GM19351 (cell line): ENCODE data around the gene TTLL1.

Experiments
- ATAC-seq: cut with Tn5 transposase; IDR thresholded peaks from one replicate; pipeline ENCODE4 v1.9.1; 2021; ENCODE audit warnings: mild to moderate bottlenecking, moderate library complexity; ENCODE audit not compliant: unreplicated experiment

Gene TTLL1

DNA sequence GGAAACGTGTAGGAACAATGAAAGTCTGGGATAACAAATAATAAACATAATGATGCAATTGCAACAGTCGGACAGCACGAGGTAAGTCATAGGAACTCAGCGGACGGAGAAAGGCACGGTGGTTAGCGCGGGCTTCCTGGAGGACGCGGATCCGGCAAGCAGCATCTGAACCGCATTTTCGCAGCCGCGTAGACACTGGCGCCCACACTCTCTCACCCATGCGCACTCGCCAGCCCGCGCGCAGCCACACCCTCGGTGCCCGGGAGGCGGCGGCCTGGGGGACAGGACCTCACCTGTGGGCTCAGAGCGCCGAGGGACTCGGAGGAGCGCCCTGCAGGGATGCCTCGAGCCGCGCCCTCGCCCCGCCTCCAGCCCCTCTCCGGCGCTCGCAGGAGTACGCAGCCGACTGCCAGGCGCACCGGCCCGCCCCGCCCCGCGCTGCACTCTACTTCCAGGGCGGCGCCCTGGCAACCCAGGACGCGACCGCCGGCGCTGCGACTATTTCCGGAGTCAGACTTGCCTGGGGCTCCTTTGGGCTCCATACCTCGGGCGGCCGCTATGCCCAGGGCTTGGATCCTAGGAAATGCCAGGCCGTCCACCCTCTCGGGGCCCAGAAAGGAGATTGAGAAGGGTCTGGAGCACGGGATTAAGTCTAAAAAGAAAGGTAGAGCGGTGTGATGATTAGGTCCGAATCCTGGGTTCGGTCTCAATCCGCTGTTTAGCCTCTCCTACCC, at the start of gene TTLL1:
Gene TTLL1 (minus strand): TSS at position 408 of the 734 bp plus-strand sequence. CDS start 13,805 bp downstream, outside the sequence.
- peak; percentile 70 for ATAC-seq

DNA sequence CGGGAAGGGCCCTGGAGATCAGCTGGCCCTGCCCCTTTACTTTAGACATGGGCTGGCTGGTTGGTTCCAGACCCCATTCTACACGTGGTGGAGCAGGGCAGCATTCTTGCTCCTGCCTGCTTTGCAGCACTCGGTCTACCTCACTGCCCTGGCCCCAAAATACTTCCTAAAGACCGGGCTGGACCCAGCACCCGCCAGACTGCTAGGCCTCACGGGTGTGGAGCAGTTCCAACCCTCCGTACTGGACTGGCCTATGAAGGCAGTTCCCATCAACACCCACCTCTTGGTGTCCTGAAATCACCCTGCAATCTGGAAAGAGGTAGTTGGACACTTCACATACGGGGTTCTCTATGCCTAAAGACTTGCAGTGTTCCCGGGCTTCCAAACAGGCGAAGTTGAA, 47.6 kb upstream of the TTLL1 start:
- ATAC-seq, result no peak

DNA sequence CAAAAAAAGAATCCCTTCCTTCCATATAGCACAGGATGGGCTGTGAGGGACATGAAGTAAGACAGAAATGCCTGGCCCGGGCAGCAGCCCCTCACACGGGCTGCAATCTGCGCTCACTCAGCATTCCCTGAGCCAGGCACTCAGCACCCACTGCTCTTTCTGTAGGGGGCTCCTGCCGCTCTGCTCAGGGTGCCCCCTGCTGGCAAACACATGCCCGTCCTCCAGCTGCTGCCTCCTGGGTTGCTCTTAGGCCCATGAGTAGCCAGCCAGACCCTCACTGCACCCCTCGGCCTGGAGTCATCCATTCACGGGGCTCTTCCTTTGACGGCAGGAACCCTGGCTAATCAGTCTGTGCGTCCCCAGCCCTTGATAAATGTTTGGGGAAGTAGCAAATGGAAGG, 47.1 kb upstream of the TTLL1 start:
- no peak for ATAC-seq

DNA sequence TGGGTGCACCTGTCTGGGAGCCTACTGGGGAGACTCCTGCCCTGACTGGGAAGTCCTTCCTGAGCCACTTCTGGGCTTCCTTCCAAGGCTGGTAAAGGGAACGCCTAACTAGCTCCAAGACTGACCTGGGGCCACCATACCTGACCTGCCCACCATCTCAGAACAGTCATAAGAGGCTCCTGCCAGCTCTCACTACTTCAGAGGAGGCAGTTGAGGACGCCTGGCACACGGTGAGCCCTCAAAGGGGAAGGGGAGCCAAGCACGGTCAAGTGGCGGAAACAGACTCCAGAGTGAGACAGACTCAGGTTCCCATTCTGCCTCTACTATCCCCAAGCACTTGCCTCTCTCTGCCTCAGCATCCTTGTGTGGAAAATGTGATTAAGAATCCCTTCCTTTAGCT, 46.4 kb upstream of the TTLL1 start:
- ATAC-seq, result no peak

DNA sequence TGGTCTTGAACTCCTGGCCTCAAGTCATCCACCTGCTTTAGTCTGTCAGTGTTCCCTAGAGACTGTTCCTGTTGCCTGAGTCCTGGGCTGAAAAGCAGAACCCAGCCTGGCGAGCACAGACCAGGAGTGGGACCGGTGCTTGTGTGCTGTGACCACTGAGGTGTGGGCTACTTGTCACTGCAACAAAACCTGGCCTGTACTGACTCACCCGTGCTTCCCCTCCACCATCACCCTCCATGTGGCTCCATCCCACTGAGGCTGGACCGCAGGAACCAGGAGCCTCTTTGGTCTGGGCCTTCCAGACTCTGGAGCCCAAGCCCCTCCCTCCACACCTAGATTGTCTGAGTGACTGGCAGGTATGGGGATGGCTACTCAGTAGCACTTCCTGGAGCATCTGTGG, 45.4 kb upstream of the TTLL1 start:
- no peak for ATAC-seq

DNA sequence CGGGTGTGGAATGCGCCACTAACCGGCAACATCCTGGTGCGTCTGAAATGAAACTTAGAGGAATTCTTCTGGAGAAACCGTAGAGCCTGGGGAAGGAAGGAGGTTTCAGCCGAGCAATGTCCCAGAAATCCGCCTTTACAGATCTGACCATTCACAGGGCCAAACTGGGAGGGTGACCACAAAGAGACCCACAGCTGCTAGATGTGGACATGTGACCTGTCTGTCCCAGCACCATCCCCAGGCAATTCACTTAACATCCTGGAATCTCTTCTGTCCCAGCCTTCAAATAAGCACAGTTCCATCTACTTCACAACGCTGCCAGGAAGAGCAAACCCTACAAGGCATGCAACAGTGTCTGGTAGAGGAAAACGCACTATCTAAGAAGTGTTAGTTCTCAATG, 44.2 kb upstream of the TTLL1 start:
- ATAC-seq, result no peak

DNA sequence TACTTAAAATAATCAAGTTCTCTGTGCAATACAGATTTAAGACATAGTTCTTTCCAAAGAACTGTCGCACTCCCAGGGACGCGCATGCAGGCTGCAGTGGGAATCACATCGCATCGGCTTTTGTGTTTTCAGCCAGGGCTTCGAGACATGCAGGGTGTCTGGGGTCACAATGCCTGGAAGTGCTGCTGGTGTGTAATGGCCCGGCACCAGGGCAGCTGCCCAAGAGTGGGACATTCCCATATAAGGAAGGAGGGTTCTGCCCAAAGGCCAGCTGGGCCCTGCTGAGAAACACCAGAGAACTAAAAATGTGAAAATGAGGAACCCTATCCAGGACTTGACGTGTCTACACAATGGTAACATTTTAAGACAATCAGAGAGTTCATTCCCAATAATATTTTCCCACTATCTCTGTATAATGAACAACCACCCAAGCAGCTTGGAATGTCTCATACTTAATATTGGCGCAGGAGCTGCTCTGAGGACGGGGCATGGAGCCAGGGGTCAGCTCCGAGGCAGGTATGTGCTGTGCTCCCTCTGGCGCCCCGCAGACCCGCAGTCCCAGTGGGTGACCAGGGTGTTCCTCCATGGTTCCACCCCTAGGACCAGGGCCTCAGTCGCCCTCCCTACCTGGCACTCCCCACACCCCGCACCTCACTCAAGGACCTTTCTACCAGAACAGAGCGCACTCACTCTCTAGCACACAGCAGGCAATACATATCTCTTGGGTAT, 42.7 kb upstream of the TTLL1 start:
- no peak for ATAC-seq

DNA sequence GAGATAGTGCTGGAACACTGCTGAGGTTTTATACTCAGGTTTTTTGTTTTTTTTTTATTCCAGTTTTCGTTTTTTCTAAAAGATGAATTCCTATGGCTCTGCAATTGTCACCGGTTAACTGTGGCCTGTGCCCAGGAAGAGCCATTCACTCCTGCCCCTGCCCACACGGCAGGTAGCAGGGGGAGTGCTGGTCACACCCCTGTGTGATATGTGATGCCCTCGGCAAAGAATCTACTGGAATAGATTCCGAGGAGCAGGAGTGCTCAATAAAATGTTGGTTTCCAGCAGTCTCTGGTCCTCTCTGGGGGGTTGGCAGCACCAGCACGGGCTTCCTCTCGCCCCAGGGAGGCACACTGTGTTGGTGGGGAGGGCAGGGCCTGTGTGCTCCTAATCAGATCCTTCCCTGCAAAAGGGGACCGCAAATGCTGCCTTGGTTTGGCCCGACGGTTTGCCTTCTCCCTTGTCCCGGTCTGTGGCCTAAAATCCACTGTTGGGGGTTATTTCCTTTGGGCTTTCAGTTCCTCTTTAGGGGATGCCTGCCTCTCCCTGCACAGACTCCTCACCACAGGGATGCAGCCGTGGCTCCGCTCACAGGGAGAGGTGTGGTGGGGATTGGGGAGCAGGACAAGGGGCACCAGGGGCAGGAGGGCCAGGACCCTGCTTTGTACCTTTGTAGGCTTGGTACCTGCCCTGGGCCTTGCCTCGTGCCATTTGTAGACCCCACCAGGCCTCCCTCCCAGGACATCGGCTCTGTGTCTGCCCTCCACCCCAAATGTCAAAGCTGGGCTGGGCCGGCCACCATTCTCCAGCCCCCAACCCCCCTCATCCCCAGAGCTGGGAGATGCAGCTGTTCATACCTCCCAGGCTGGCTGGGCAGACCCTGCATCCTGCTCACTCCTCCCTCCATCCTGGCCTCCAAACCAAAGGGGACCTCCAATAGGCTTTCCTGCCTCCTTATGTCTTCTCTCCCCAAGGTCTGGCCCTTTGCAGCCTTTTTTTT, 40.5 kb upstream of the TTLL1 start:
- no peak for ATAC-seq

DNA sequence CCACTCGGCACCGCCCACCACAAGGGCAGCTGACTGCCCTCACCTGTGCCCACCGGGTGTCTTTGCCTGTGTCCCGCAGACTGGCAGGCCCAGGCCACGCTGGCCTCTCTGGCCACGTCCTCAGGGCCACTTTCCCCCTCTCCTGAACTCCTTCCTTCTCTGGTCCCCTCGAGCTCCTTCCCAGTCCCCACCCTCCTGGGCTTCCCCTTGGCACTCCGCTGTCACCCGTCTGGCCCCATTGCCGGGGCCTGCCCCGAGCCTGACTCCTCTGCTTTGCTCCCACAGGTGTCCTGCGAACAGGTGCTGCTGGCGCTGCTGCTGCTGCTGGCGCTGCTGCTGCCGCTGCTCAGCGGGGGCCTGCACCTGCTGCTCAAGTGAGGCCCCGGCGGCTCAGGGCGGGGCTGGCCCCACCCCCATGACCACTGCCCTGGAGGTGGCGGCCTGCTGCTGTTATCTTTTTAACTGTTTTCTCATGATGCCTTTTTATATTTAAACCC, 39.8 kb upstream of the TTLL1 start:
- ATAC-seq, result no peak

DNA sequence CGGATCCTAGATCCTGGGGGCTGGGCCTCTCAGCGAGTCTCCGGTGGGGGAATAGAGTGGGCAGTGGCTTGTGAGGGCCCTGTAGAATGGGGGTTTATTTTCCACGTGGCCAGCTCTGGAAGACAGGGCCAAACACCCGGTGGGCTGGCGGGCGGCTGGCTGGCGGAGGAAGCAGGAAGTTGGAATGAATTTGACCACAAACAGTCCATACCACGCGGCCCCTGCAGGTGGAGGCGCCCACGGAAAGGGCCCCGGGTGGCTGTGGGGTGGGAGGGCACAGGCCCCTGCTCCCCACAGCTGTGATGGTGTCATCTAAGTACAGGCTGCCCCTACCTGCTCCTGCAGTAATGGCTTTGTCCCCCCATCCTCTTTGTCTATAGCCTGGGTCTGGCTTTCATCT, 38.9 kb upstream of the TTLL1 start:
- ATAC-seq, result no peak

DNA sequence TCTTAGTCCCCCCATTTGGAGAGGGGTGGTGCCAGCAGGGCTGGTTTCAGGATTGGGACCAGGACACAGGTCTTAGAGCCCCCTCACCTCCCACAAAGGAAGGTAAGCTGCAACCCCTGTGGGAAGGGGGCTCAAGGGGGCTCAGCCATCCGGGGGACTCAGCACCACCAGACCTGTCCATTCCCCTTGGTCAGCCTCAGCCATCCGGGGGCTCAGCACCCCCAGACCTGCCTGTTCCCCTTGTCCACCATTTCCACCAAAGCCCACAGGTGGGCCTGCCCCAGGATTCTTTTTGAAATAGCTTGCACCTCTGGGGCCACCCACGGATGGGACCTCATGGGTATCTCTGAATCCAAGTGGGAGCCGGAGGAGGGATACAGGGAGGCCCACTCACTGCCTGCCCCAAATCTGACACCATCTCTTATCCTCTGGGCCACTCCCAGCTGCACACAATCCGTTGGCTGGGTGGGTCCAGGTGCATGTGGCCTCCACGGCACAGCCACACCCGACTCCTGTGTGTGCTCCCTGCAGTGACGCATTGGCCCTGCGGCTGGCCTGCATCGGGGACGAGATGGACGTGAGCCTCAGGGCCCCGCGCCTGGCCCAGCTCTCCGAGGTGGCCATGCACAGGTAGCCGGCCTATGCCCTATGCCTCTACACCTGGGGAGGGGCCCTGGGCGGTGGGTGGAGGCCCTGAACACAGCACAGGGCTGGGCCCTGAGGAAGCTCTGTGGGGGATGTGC, 38.1 kb upstream of the TTLL1 start:
- no peak for ATAC-seq

DNA sequence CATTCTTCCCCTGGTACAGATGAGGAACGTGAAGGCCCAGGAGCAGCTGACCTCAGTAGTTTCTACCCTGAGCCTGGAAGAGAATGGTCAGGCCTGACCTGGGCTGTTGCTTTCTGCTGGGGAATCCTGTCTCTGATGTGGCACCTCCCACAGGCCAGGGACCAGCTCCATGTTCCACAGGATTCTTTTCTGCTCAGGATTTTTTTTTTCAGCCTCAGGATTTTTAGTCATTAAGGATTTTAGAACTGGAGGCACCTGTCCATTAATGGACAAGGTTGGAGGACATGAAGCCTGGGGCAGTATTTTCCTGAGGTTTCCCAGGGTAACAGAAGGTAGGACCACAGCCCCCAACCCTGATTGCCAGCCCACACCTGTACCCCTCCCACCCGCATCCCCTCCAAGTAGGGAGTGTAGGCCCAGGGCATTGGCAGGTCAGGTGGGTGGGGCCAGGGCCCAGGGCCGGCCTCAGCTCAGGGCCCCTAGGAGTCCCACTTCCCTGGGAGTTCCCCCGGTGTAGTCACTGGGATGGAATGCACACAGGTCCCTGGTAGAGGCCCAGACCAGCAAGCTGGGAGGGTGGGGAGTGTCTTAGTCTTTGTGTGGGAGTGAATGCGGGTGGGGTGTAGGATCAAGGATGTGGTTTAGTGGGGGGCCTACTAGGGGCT, 37.4 kb upstream of the TTLL1 start:
- ATAC-seq, result no peak

DNA sequence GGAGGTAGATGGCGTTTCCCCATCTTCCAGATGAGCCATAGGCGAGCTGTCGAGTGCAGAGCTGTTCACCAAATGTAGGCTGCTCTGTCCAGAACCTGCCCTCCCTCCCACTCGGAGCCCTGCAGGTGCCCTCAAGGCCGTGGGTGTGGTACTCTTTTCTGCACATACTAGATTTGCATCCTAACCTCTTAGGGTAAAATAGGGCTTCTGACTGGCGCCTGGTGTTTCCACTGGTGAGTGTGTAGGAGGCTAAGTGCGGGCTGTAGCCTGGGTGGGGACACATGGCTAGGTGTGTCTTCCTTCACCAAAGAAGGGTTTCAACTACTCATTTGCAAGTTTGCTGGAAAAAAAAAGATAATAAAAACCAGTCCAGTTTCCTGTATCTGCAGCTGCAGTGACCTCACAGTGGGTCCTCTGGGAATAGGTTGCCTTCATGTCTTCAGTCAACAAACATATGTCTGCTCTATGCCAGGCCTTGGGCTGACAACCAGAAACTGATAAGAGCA, 29.8 kb upstream of the TTLL1 start:
- peak; percentile 70 for ATAC-seq

DNA sequence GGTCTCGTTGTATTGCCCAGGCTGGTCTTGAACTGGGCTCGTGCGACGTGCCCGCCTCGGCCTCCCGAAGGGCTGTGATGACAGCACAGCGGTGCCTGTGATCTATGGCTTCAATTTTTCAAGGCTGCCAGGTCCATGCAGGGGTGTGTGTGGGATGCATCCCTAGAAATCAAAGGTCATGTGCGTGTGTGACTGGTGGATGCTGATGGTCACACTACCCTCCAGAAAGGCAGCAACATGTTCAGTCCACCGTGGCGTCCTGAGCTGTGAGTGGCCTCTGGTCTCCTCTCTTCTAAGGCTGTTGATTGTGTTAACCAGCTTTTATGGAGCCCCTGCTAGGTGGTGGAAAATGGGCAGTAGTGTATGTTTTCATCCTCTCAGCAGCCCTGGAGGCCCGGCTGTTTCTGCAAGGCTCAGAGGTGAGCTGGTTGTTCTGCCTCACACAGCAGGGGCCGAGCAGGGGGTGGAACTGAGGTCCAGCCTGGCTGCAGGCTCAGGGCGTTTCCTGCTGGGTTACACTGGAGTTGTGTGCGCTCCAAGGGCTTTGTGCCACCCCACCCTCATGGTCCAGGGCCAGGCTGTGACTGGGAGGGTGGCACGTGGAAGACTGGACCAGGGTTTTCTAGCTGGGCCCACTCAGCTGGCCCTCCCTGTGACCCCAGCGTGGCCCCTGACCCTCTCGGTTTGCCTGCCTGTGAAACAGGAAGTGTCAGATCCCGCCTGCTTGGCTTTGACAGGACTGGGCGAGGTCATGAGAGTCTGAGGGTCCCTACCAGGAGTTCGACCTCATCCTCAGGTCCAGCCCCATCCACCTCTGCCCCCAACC, 29.0 kb upstream of the TTLL1 start:
- ATAC-seq, result peak; percentile 10

DNA sequence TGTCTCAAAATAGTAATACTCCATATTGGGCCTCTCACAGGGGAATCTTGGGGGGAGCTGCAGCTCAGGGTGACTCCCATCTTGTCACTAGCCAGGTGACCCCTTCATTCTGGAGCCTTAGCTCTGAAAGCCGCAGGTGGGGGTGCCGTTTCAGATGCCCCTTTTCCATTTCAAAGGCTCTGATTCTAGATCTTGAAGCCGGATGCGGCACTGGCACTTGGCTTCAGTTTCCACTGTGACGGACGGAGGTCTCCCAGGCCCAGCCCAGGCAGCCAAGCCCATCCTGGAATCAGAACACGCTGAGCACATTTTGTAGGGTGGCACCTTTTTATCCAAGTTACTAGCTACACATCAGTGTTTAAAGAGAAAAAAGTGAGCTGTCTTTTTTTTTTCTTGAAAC, 27.7 kb upstream of the TTLL1 start:
- no peak for ATAC-seq

DNA sequence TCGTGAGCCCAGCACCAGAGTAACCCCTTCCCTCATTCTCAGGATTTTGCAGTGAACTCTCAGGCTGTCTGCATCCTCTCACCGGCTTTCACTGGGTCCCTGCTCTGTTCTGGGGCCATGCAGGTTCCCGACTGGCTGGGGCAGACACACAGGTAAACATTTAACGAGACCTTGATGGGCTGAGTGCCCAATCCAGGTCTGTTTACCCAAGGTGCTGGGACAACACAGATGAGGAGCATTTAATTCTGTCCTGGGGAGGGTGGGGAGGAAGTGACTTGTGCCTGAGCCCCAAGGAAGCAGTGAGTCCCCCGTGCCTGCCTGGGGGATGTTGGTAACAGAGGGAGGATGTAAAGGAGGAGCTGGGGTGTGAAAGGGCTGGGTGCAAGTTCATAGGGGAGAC, 25.8 kb upstream of the TTLL1 start:
- ATAC-seq, result no peak

DNA sequence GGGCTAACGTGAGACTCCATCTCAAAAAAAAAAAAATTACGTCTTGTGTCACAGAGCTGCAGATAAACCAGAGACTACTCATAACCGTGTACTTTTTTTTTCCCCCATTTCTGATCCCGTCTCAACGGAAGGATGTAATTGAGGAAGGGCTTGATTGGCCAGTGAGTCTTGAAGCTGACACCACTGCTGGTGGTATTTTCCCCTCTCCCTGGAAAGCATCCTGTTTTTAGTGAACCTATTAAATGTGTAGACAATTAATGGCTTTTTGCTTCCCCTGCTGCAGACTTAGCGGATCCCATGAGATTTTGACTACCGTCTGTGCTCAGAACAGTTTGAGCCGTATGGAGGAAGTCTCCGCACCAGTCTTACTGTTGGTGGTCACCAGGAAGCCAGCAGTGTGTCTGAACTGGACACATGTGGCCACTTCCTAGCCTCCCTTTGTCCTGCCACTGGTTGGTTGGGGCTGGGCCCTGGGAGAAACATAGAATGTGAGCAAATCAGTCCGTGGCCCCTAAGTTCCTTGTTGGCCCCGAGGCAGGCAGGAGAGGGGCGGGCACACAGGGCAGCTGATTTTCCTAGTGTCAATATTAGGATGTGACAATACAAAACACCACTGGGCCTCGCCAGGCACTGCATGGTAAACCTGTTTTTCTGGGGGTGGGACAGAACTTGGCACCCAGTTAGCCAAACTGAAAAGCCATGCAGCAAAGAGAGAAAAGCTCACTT, 24.5 kb upstream of the TTLL1 start:
- ATAC-seq, result no peak

DNA sequence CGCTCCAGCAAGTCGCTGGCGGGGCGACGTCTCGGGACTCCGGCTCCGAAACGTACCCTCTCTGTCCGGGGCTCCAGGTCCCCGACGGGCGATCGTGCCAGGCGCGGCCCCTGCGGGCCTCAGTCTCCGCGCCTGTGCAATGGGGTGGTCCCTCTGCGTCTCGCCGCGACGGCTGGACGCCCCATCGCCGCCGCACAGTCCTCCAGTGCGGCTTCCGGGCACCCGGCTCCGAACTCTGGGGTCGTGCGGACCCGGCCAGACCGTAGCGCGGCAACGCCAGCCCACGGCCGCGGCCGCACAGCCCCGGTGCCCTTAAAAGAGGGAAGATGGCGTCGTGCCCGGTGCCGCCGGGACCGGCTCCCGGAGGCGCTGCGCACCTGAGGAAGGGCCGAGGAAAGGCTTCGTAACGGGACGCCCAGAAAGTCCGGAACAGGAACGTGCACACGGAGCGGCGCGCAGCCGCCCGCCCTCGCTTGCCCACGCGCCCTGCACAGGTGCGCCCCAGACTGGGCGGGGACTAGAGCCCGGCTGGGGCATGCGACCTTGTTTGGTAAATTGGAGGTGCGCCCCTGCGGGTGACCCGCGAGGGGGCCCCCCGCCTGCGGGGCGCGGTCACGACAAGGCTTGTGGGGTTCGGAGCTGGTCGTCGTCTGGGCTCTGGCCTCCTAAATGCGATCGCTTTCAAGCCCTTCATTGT, 21.9 kb upstream of the TTLL1 start:
- ATAC-seq, result peak; percentile 48
